GM19328 (cell line): ENCODE data around the gene COL20A1.

ENCODE experiments used
- ATAC-seq: cut with Tn5 transposase; IDR thresholded peaks from one replicate; pipeline ENCODE4 v1.9.1; 2021; ENCODE audit warnings: mild to moderate bottlenecking, moderate library complexity; ENCODE audit not compliant: unreplicated experiment

Gene COL20A1

DNA sequence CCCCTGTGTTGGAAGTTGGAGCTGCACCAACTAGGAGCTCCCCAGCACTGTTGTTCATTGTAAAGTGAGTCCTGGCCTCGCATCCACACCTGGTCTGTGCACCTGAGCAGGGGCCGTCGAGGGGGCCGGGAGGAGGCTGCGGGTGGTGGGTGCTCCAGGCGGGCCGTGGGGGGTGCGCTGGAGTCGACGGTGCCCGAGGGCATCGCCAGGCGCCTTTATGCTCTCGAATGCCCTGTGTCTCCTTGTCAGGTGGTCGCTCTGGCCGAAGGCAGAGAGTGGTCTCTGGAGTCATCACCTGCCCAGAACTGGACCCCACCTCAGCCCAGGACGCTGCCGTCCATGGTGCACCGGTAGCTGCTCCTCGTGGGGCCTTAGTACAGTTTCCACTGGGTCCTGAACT, 16.0 kb upstream of the COL20A1 start:
- no peak for ATAC-seq

DNA sequence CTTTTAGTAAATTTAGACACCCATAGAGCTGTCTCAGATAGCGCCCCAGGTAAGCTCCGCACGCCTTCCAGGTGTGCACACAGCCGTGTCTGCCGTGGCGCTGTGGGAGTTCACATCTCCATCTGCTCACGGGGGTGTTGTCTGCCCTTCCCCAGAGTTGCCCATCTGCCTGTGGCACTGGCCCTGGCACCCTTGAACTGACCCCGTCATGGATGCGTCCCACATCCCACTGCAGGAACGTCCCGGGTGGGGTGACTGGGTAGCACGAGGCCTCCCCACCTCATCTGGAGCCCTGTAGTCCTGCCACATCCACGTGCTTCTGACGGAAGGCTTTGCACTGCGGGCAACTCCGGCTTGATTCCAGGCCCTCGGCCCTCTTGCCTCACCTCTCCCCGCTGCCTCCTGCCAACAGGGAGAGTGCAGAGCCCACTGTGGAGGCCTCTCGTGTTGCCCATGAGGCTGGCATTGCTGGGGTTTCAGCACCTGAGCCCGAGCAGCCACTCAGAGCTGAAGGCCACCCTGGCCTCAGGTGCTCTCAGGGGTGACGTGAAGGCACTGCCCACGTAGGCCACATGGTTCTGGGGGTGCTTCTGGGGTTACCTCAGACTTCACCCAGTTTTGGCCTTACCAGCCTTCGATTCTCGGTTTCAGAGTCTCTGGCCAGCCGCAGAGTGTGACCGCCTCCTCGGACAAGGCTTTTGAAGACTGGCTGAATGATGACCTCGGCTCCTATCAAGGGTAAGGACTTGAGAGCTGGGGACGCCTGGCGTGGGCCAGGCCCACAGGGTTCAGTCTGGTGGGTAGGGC, 15.3 kb upstream of the COL20A1 start:
- ATAC-seq: no peak

DNA sequence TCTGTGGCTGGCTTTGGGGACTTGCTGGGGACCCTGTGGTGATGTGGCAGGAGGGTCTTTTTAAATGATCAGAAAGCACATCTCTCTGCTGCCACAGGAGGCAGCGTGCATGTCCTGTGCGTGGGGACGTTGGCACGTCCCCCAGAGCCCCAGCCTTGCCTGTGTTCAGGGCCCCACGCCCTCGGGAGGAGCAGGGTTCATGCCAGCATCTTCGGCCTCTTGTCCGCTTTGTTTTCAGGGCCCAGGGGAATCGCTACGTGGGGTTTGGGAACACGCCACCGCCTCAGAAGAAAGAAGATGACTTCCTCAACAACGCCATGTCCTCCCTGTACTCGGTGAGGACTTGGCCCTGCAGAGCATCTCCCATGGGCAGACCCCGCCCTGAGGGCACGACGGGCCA, 14.3 kb upstream of the COL20A1 start:
- no peak for ATAC-seq

DNA sequence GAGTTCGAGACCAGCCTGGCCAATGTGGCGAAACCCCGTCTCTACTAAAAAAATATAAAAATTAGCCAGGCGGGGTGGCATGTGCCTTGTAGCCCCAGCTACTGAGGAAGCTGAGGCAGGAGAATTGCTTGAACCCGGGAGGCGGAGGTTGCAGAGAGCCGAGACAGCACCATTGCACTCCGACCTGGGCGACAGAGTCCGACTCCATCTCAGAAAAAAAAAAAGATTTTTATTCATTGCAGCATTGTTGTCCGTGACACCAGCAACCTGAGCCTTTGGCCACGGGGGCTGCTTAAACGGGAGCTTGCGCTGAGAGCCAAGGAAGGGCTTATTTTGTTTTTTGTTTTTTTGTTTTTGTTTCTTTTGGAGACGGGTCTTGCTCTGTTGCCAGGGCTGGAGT, 13.1 kb upstream of the COL20A1 start:
- no peak for ATAC-seq

DNA sequence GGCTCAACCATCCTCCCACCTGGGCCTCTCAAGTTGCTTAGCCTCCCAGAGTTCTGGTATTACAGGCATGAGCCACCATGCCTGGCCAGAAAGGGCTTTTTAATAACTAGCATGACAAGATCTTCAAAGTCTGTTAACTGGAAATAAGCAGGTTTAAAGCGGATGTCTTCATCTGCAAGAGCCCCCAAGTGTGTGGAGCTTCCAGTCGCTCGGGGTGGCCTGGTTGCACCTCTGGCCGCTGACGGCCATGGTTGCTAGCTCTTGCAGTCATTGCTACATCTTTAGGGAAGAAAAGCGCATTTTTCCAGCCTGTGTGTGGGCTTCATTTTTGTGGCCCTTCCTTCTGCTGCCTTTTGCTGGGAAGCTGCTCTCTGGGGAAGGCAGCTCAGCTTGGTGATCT, 12.6 kb upstream of the COL20A1 start:
- no peak for ATAC-seq

DNA sequence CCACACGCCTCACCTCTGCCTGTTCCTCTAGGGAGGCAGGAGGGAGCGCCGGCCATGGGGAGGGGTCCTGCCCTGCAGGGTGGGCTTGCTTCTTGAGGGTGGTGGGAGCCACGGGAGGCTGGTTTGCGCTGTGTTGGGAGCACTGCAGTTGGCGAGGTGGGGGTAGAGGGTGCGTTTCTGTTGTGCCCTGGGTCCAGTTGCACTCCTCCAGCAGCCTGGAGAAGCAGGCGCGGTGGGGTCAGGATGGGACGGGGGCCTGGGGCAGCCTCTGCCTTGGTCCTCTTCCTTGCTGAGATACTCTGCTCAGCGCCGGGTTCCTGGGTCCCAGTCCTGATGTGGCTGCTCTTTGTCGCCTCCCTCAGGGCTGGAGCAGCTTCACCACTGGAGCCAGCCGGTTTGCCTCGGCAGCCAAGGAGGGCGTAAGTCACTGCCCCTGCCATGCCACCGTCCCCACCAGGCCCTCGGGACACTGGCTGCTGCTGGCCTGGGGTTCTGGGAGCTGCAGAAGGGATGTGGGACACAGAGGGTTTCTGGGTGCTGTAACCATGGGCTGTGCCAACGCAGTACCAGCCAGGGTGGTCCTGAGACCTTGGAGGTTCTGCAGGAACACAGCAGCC, 11.9 kb upstream of the COL20A1 start:
- no peak for ATAC-seq

DNA sequence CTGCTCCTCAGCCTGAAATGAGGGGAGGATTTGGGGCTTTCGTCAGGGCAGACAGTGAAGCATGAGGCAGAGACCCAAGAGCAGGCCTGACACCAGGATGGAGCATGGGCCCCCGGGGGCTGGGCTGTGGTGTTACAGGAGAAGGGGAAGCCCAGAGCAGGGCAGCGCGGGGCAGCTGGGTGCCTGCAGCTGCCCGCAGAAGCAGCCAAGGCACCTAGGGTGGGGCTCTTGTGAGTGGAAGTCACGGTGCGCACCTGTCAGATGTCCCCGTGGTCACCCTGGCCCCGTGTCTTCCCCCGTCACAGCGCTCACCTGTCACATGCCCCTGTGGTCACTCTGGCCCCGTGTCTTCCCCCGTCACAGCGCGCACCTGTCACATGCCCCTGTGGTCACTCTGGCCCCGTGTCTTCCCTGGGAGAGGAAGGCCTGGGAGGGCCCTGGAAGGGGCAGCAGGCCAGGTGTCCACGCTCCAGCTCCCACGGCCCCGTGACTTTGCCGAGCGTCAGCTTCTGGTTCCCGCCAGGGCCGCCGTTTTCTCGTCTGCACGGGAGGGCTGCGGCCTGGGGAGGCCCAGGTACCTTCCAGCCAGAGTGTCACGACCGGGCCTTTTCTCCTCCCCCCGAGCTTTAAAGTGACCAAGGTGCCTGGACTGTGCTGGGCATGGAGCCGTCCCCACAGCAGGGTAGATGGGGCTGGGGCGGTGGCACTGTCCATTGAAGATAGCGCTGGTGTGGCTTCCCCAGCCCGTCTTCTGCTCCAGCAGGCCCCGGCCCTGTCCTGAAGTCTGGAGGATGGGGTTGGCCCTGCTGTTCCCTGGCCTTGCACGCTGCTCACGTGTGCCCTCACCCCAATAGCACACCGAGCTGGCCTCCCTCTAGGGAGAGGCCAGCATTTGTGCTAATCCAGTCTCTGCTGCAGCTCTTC, 11.0 kb upstream of the COL20A1 start:
- no peak for ATAC-seq

DNA sequence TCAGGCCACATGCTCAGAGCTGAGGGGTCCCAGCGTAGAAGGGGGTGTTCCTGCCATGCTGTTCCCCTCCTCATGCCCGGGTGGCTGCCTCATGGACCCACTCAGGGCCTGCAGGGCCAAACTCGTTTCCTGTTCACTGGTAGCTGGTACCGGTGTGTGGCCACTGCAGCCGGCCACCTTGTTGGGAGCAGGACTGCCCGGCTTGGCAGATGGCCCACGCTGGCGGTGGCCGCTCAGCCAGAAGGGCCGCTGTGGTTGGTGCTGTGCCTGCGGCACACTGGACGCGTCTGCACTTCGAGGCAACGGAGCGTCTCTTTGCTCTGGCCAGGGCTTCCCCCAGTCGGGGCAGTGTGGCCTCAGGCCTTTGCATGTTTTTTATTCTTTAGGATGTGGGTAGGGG, 10.0 kb upstream of the COL20A1 start:
- no peak for ATAC-seq

DNA sequence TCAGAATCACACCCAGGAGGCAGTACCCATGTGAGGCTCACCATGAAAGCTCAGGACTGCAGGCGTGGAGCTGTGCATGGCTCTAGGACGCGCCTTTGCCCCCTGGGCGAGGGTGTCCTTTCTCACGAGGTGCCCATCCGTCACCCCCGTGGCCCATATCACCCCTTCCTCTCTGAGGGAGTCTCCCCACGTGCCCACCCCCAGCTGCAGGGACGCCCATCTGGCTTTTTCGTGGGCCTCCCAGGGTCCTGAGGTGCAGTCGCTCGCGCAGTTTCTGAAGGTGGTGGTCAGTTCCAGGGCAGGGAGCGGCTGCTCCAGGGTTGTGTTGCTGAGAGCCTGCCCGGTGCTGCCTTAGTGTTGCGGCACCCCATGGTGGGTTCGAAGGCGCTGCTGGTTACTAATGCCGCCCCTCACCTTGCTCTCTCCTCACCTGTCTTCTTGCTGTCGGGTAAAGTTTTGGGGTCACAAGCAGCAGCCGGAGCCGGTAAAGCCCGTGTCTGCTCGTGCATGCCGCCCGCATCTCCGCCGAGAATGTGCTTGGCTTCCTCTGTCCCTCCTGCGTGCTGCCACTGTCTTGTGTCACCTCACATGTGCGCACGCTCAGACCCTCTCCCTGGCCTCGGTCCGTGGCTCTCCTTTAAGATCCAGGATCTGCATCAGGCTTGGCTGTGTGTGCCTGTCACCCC, 9.4 kb upstream of the COL20A1 start:
- ATAC-seq: no peak

DNA sequence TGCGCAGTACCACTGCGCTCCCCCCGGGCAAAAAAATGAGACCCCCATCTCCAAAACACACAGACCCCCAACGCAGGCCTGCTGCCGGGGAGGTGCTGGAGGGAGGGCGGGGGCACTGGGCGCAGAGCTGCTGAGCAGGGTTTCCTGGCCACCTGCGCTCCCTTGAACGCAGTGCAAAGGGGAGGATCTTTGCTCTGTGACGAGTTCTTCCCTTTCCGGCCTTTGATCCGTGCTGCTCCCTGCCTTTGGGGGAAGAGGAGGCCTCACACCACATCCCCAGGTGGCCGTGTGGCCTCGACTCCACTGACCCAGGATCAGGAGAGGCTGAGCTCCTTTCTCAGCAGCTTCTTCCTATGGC, 8.9 kb upstream of the COL20A1 start:
- no peak for ATAC-seq

DNA sequence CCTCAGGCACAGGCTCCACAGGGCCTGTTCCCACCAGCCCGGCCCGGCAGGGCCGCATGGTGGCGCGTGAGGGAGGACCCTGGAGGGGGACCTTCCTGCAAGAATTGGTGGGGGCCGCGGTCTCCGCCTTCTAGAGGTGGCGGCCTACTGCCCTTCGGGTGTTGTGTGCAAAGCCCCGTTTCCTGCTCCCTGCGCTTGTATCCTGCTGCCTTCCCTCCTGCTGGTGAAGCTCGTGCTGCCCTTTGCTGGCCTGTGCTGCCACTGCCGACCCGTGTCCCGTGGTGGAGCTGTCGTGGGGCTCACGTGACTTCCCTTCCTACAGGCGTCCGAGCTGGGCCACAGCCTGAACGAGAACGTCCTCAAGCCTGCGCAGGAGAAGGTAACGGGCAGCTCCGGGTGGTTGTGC, 8.4 kb upstream of the COL20A1 start:
- no peak for ATAC-seq

DNA sequence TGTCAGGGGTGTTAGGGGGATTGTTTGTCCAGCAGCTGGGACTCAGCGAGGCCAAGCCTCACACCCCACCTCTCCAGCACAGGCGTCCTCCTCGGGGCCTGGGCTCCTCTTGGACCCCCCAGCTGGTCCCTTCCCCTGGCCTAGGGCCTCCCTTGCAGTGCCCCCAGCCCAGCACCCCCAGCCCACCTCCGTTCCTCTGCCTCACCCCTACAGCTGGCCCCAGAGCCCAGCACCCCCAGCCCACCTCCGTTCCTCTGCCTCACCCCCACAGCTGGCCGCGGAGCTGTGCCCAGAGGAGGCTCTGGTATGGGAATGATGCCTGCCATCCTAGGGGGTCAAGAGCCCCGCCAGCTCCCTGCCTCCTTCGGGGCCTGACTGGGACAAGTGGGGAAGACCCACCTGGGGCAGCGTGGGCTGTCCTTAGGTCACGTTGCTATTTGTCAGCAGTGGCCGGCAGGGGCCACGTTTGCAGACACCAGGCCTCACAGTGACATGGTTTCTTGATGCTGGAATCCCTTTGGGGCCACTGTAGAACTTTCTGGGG, 7.9 kb upstream of the COL20A1 start:
- ATAC-seq: no peak

DNA sequence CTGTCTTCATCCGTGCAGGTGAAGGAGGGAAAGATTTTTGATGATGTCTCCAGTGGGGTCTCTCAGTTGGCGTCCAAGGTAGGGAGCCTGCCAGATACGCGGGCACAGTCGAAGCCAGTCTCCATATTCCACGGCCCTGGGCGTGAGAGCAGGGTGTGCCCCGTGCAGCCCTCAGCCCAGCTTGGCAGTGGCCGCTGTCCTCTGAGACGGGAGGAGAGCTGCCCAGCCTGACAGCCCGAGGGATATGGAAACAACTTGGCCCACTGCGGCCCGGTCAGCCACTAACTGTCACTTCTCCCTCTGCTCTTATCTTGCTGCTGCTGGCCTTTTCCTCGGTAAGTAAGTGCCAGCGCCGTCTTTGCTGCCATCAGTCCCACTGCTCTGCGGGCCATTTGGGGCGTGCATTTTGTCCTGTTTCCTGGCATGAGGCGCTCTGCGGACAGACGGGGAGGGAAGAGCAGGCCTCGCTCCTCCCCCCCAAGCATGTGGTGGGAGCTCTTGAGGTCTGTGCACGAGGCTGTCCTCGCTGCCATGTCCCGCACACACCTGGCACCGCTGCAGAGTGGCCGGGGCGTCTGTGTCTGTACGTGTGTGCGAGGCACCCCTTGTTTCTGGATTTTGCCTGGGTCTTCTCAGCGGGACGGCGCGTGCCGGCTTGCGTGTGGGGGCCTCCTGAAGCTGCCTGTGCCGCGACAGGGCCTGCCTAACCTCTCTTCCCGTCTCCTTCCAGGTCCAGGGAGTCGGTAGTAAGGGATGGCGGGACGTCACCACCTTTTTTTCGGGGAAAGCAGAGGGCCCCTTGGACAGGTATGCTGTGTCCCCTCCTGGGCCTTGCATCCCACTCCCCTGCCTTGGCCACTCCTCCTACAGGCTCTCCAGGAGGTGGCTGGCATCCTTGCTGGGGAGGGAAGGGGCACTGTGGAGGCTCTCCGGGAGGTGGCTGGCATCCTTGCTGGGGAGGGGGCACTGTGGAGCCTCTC, 7.1 kb upstream of the COL20A1 start:
- no peak for ATAC-seq

DNA sequence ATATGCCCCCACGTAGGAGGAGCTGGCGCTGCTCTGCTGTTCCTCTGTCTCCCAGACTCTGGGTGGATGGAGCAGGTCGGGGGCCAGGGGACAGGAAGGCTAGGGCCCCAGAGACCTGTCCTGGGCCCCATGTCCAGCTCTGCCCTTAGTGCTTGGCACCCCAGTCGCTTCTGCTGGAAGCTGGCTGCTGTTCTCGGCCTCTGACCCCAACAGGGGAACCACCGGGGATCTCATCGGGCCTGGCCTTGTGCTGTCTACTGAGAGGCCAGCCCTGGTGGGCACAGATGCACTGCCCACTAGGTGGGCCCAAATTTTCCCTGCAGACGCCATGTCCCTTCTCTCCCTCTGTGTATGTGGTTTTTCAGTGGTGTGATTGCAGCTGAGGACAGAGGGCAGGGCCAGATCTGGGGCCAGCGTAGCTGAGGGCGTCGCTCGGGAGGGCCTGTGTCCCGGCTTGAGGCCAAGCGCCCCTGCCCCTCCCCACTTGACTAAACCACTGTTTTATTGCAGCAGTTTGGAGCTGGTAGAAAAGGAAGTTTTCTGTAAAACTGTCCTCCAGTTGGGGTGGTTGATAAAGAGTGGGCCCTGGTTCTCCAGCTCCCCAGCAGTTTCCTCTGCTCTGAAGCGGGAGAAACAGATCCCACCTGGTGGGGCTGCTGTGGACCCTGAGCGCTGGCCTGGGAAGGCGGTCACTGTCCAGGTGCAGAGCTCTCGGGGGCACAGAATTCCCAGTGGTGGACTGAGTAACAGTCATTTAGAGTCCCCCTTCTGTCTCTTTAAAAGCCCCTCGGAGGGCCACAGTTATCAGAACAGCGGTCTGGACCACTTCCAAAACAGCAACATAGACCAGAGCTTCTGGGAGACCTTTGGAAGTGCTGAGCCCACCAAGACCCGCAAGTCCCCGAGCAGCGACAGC, 5.9 kb upstream of the COL20A1 start:
- no peak for ATAC-seq

DNA sequence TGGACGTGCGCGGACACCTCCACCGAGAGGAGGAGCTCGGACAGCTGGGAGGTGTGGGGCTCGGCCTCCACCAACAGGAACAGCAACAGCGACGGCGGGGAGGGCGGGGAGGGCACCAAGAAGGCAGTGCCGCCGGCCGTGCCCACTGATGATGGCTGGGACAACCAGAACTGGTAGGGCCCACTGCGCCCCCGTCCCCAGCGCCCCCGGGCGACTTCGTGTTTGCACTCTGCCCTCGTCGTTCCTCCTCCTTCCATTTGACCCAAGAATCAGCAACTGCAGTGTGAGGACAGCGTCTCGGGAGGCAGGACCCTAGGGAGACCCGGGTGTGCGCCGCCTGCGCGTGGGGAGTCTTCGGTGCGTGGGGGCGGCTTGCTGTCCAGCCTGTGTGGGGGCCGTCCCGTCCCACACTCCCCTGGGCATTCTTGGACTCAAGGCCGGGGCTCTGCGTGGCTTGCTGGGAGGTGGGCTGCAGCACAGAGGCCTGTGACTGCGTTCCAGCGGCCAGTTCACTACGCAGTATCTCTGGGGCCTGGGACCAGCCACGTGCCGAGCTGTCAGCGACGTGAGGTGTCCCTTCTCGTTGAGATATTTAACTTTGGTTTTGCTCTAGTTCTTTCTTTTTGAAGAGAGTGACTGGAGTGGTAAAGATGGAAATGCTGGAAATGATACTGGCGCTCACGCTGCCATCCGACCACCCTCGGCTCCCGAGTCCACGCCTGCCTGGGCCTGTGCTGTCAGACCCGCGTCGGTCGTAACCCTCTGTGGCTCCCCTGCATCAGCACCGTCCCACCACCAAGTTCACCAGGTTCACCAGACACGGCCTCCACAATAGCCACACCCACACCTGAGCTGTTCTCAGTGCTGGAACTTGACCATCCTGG, 5.0 kb upstream of the COL20A1 start:
- ATAC-seq: no peak

DNA sequence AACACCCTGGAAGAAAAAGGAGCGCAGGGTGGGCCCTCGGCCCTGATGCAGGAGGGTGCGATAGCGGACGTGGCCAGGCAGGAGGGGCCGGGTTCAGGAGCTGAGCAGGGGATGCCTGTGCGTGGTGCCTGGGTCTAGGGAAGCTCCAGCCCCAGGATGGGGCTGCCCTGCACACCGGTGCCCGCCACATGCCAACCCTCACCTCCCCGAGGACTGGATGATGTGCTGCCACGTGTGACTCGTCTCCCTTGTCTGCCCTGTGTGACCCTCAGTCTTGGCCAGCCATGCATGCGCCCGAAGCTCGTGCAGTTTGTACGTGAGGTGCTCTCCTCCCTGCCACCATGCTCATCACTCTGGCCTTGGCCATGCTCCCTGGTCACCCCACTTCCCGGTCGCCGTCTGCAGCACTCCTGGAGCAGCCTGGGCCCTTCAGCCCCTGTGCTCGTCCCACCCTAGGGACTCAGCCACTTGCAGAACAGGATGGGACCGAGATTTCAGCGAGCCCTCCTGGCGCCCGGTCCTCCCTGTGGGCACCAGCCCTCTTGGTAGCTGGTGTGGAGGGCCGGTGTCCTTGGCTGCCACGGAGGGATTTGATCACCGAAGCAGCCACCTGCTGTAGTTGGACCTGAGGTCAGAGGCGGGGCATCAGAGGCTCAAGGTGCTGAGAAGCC, 4.3 kb upstream of the COL20A1 start:
- no peak for ATAC-seq
